Spinal cord (tissue), 10 donors: Measurements from ENCODE around the gene GDNF. TPM values are rescaled to one million over a fixed set of nuclear protein-coding genes. Genes with fewer than 3 reads are reported as not detected.

Experiments used
- DNase-seq, 6 donors: peaks; one replicate each; pipeline versions ENCODE4 v3.0.0 to v3.0.0-alpha.2; 2013 to 2015; ENCODE audit warnings: low spot score in 6 of 6, low read depth in 4 of 6
- H3K27ac ChIP-seq: one replicate; pipeline ENCODE4 v1.5.1; 2013; ENCODE audit warnings: low read depth, low read length, control low read depth
- H3K27me3 ChIP-seq: one replicate; pipeline ENCODE4 v1.6.1; 2013; ENCODE audit warnings: low read length; ENCODE audit not compliant: control insufficient read depth, insufficient read depth
- H3K36me3 ChIP-seq: one replicate; pipeline ENCODE4 v1.6.1; 2013; ENCODE audit warnings: low read length; ENCODE audit not compliant: control insufficient read depth, insufficient read depth
- H3K4me1 ChIP-seq: one replicate; pipeline ENCODE4 v1.6.1; 2013; ENCODE audit warnings: low read length; ENCODE audit not compliant: control insufficient read depth, insufficient read depth
- H3K4me3 ChIP-seq: one replicate; pipeline ENCODE4 v1.5.1; 2013; ENCODE audit warnings: low read depth, low read length, control low read depth
- H3K9me3 ChIP-seq: one replicate; pipeline ENCODE4 v1.6.1; 2013; ENCODE audit warnings: low read length; ENCODE audit not compliant: control insufficient read depth, insufficient read depth
- WGBS: methylation state at CpG from one replicate; pipeline ENCODE4 v1.1.5; 2013; ENCODE audit warnings: missing lambda C conversion rate; ENCODE audit not compliant: insufficient coverage; 5-methylcytosine and 5-hydroxymethylcytosine counted together
- polyA plus RNA-seq, 2 donors: library from polyadenylated mRNA; unstranded; fragments of 120-200 nt; gene quantifications; one replicate each; pipeline ENCODE4 v1.2.1, GENCODE V29; 2013; ENCODE audit not compliant: insufficient read length in 2 of 2
- total RNA-seq, 2 donors: library from RNA; depleted of rRNA in 1 of 2; stranded (reverse); fragments of 120-200 nt in 1 of 2; fragments of >200 nt in 1 of 2; gene quantifications; one replicate each; pipeline versions ENCODE4 v1.2.3 to v1.2.4, GENCODE V29; 2013 to 2014
- donor health status: healthy.

GDNF gene
- total and polyA plus RNA-seq, 4 donors = 0.17 to 0.51 (median 0.43) TPM

- H3K27ac ChIP-seq = no peak overlapping the region
- WGBS = no CpG with 5 or more reads among the region's 3 CpGs
- H3K27me3 ChIP-seq = no peaks in the 10 kb centered on the region
These were observed 72.6 kb downstream of the GDNF start for GRCh38 chr5:37767251-37767650.

More at GRCh38 chr5:37767251-37767650, 72.6 kb downstream of the GDNF start:
- Histone ChIP-seq H3K36me3 (no peaks in the 10 kb centered on the region), H3K4me1 (no peaks in the 10 kb centered on the region), H3K4me3 (no peak overlapping the region), H3K9me3 (no peaks in the 10 kb centered on the region)
- DNase-seq = no peak
